HFFc6 (cell line): ENCODE measurements around the gene PGAP1. TPM values are rescaled to one million over a fixed set of nuclear protein-coding genes. Genes with fewer than 3 reads are reported as not detected.

Experiments used
- DNase-seq: peaks from one replicate; pipeline ENCODE4 v3.0.0-alpha.2; 2018
- H3K27ac Mint-ChIP-seq: 2 replicates; pipeline ENCODE4 v1.8.0; 2020; ENCODE audit warnings: mild to moderate bottlenecking, mixed read lengths
- H3K27me3 Mint-ChIP-seq: 2 replicates; pipeline ENCODE4 v1.8.0; 2021; ENCODE audit warnings: mild to moderate bottlenecking, moderate library complexity, mixed read lengths; ENCODE audit not compliant: insufficient read depth
- H3K36me3 Mint-ChIP-seq: 2 replicates; pipeline ENCODE4 v1.8.0; 2021; ENCODE audit warnings: low read depth, mixed read lengths
- H3K4me1 Mint-ChIP-seq: 2 replicates; pipeline ENCODE4 v1.8.0; 2020; ENCODE audit warnings: low read depth, mixed read lengths
- H3K4me3 Mint-ChIP-seq: 2 replicates; pipeline ENCODE4 v1.8.0; 2020; ENCODE audit warnings: mild to moderate bottlenecking, moderate library complexity, mixed read lengths
- H3K9me3 Mint-ChIP-seq: 2 replicates; pipeline ENCODE4 v1.8.0; 2020; ENCODE audit warnings: mild to moderate bottlenecking, mixed read lengths
- long read RNA-seq: library from polyadenylated mRNA; unstranded; transcript quantifications from one replicate; pipeline ENCODE4 v2.0.0, GENCODE V29; 2019
- total RNA-seq, 6 experiments: library from RNA; stranded (reverse); fragmentation: NEBNext Ultra II Directional; extraction: Animal tissue kit (Norgen Biotek cat#: 25700); gene quantifications; 2 replicates in 1 of 6; 3 replicates in 5 of 6; pipeline ENCODE4 v1.2.3, GENCODE V29; 2021
- TF ChIP-seq, protein P1 (sequence below): fragments of 200-600 bp; sonication (generic); IDR thresholded peaks from 2 replicates; pipeline ENCODE4 v1.5.0; 2021; ENCODE audit warnings: antibody characterized with exemption, mild to moderate bottlenecking

PGAP1 gene, protein sequence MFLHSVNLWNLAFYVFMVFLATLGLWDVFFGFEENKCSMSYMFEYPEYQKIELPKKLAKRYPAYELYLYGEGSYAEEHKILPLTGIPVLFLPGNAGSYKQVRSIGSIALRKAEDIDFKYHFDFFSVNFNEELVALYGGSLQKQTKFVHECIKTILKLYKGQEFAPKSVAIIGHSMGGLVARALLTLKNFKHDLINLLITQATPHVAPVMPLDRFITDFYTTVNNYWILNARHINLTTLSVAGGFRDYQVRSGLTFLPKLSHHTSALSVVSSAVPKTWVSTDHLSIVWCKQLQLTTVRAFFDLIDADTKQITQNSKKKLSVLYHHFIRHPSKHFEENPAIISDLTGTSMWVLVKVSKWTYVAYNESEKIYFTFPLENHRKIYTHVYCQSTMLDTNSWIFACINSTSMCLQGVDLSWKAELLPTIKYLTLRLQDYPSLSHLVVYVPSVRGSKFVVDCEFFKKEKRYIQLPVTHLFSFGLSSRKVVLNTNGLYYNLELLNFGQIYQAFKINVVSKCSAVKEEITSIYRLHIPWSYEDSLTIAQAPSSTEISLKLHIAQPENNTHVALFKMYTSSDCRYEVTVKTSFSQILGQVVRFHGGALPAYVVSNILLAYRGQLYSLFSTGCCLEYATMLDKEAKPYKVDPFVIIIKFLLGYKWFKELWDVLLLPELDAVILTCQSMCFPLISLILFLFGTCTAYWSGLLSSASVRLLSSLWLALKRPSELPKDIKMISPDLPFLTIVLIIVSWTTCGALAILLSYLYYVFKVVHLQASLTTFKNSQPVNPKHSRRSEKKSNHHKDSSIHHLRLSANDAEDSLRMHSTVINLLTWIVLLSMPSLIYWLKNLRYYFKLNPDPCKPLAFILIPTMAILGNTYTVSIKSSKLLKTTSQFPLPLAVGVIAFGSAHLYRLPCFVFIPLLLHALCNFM
- total RNA-seq: 1 to 10 TPM; 6.0 to 9.4 (median 7.3) TPM
- long read RNA-seq: 0 reads

DNA sequence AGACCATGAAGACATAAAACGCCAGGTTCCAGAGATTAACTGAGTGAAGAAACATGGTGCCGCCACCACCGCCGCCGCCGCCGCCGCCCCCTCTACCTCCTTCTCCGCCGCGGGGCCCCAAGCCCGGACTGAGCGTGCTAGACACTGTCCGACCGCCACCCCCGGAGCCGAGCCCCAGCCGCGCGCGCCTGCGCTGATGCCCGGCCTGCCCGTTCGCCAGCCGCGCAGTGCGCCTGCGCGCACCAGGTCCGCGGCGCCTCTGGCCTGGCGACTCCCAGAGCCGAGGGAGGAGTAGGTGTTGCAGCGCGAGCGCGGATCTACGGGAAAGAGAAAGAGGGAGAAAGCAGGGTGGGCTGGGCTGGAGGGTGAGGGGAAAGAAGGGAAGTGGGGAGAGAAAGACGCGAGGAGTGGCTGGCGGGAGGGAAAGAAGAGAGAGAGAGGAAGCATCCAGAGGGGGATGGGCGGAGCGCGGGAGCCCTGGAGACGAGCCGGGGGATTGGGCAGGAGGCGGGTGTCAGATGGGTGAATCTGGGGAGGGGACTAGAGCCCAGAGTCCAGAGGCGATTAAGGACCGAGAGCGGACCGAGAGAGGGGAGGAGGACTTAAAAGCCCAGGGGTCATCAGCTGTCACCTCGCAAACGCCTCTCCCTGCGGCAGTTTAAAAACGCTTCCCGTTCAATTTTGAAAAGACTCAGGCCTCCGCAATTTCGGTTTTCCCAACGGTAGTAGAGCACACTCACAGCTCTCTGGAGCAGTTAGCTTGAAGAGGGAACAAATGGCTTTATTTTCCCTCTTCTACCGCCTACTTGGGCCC is at the start of gene PGAP1:
Gene PGAP1, minus strand, starts transcription at position 146 of the 814 bp plus-strand sequence. Its CDS starts 91 bp downstream, at position 55.
- no peaks in the 10 kb centered on the region for H3K9me3 Mint-ChIP-seq
- peak within 1 kb of the TSS; percentile 96 for H3K27ac Mint-ChIP-seq
- H3K36me3 Mint-ChIP-seq: no peaks in the 10 kb centered on the region
- H3K4me3 Mint-ChIP-seq: peak within 1 kb of the TSS; percentile 93
- TF ChIP-seq, protein P1, sequence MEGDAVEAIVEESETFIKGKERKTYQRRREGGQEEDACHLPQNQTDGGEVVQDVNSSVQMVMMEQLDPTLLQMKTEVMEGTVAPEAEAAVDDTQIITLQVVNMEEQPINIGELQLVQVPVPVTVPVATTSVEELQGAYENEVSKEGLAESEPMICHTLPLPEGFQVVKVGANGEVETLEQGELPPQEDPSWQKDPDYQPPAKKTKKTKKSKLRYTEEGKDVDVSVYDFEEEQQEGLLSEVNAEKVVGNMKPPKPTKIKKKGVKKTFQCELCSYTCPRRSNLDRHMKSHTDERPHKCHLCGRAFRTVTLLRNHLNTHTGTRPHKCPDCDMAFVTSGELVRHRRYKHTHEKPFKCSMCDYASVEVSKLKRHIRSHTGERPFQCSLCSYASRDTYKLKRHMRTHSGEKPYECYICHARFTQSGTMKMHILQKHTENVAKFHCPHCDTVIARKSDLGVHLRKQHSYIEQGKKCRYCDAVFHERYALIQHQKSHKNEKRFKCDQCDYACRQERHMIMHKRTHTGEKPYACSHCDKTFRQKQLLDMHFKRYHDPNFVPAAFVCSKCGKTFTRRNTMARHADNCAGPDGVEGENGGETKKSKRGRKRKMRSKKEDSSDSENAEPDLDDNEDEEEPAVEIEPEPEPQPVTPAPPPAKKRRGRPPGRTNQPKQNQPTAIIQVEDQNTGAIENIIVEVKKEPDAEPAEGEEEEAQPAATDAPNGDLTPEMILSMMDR: no peak
- H3K27me3 Mint-ChIP-seq: peaks cover 2% of the 10 kb centered on the region
- peak; percentile 86 for DNase-seq
- peaks cover 35% of the 10 kb centered on the region for H3K4me1 Mint-ChIP-seq

DNA sequence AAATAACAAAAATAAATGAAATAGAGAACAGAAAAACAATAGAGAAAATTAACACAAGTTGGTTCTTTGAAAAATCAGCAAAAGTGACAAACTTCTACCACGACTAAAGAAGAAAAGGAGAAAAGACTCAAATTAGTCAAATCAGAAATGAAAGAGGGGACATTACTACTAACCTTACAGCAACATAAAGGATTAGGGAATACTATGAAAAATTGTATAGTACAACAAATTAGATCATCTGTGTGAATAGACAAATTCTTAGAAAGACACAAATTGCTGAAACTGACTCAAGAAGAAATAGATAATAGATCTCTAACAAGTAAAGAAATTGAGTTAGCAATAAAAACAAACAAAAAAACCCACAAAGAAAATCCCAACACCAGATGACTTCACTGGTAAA is 48.5 kb upstream of the PGAP1 start:
- no peak overlapping the region for H3K27ac Mint-ChIP-seq
- no peaks in the 10 kb centered on the region for H3K36me3 Mint-ChIP-seq
- no peaks in the 10 kb centered on the region for H3K9me3 Mint-ChIP-seq
- H3K4me1 Mint-ChIP-seq: peaks cover 6% of the 10 kb centered on the region; the same call in 1 of the 2 replicates
- no peak overlapping the region for H3K4me3 Mint-ChIP-seq
- DNase-seq: no peak
- peaks cover 4% of the 10 kb centered on the region for H3K27me3 Mint-ChIP-seq
- TF ChIP-seq, protein P1: no peak

DNA sequence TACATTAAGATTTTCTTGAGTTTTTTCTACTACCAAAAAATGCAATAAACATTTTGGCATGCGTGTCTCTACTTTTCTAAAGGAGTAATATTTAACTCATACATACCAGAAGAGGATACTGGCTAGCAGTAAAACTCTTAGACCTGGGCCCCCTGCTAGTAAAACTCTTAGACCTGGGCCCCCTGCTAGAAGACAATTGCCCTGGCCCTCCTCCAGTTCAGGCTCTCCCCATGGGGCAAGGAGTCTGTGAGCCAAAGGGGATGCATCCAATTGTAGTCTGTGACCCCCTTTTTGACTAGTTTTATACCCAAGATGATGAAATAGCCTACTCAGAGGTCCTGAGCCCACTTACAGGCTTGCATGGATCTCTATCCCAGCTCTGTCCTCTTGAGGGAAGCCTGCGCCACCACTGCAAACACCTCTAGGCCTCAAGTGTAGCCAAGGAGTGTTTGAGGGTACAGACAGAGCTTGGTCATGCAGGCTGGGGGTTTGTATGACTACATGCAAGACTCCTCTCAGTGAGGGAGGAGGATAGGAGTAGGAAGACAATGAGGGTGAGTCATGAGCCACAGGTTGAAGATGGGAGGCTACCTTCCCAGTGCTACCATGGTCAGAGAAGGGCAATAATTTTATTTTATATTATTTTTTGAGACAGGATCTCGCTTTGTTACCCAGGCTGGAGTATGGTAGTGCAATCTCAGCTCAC is 45.2 kb upstream of the PGAP1 start:
- TF ChIP-seq, protein P1: no peak

DNA sequence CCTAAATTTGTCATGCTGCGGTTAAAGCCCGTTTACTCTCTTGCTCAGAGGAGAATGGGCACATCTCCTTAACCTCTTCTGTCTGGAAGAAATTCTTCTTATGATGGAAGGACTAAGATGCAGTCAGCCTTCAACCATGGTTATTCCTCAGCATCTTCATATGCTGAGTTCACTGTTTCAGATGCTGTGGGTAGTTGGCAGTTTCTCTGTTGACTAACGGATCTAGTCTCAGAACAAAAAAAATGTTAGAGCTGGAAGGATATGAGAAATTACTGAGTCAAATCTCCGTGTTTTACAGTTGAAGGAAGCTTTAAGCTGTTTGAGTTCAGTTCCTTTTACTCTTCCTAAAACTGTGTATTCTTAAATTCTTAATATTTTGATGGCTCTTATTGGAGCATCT is 43.6 kb upstream of the PGAP1 start:
- H3K4me3 Mint-ChIP-seq: no peak overlapping the region
- DNase-seq: no peak
- no peaks in the 10 kb centered on the region for H3K27me3 Mint-ChIP-seq
- TF ChIP-seq, protein P1: no peak
- H3K27ac Mint-ChIP-seq: peak overlapping the region; percentile 1; the same call in 1 of the 2 replicates
- no peaks in the 10 kb centered on the region; the same call in 1 of the 2 replicates for H3K9me3 Mint-ChIP-seq
- H3K36me3 Mint-ChIP-seq: no peaks in the 10 kb centered on the region
- H3K4me1 Mint-ChIP-seq: peaks cover 29% of the 10 kb centered on the region; the same call in 1 of the 2 replicates

More for the DNA sequence above, 45.2 kb upstream of the PGAP1 start:
- H3K9me3 Mint-ChIP-seq: no peaks in the 10 kb centered on the region; the same call in 1 of the 2 replicates
- H3K27me3 Mint-ChIP-seq: peaks cover 4% of the 10 kb centered on the region
- H3K4me3 Mint-ChIP-seq: no peak overlapping the region
- no peak for DNase-seq
- no peak overlapping the region for H3K27ac Mint-ChIP-seq
- no peaks in the 10 kb centered on the region for H3K36me3 Mint-ChIP-seq
- H3K4me1 Mint-ChIP-seq: peaks cover 24% of the 10 kb centered on the region; the same call in 1 of the 2 replicates
